Progenitor cell of endocrine pancreas (in vitro differentiated cells): ENCODE measurements around the gene CCL7. TPM values are rescaled to one million over a fixed set of nuclear protein-coding genes. Genes with fewer than 3 reads are reported as not detected.

Experiments used
- DNase-seq: peaks from one replicate; pipeline ENCODE4 v3.0.0; 2021; ENCODE audit warnings: low spot score; ENCODE audit not compliant: unreplicated experiment
- H3K27ac Mint-ChIP-seq: 2 replicates; pipeline ENCODE4 v1.8.0; 2021; ENCODE audit warnings: mild to moderate bottlenecking, moderate library complexity, mixed read lengths
- H3K27me3 Mint-ChIP-seq: 2 replicates; pipeline ENCODE4 v1.8.0; 2021; ENCODE audit warnings: mixed read lengths
- H3K36me3 Mint-ChIP-seq: 2 replicates; pipeline ENCODE4 v1.8.0; 2022; ENCODE audit warnings: mixed read lengths; ENCODE audit not compliant: insufficient read depth
- H3K4me1 Mint-ChIP-seq: 2 replicates; pipeline ENCODE4 v1.8.0; 2021; ENCODE audit warnings: low read depth, mixed read lengths
- H3K4me3 Mint-ChIP-seq: 2 replicates; pipeline ENCODE4 v1.8.0; 2021; ENCODE audit warnings: low read depth, mild to moderate bottlenecking, moderate library complexity, mixed read lengths
- H3K9me3 Mint-ChIP-seq: 2 replicates; pipeline ENCODE4 v1.8.0; 2021; ENCODE audit warnings: low read depth, mixed read lengths
- CTCF ChIP-seq: fragments of 200-600 bp; sonication (generic); IDR thresholded peaks from one replicate; pipeline ENCODE4 v1.5.0; 2021; ENCODE audit warnings: antibody characterized with exemption, mild to moderate bottlenecking; ENCODE audit not compliant: unreplicated experiment
- total RNA-seq: library from RNA; stranded (reverse); gene quantifications from 2 replicates; pipeline ENCODE4 v1.2.1, GENCODE V29; 2021

Gene CCL7
- total RNA-seq, 1 donor from 2014 or later = not detected

GRCh38 chr17:34305061-34305460, 35.0 kb downstream of the CCL7 start:
- no peak for DNase-seq
- no peaks in the 10 kb centered on the region for H3K9me3 Mint-ChIP-seq
- no peaks in the 10 kb centered on the region for H3K36me3 Mint-ChIP-seq
- H3K27ac Mint-ChIP-seq = no peak overlapping the region
- TF ChIP-seq CTCF = no peak
- H3K27me3 Mint-ChIP-seq = peaks cover 4% of the 10 kb centered on the region
- H3K4me1 Mint-ChIP-seq = no peaks in the 10 kb centered on the region
- H3K4me3 Mint-ChIP-seq = no peak overlapping the region

- TF ChIP-seq CTCF = no peak
- no peaks in the 10 kb centered on the region for H3K4me1 Mint-ChIP-seq
- H3K4me3 Mint-ChIP-seq = no peak overlapping the region
- H3K27ac Mint-ChIP-seq = no peak overlapping the region
- H3K36me3 Mint-ChIP-seq = no peaks in the 10 kb centered on the region
- no peaks in the 10 kb centered on the region for H3K9me3 Mint-ChIP-seq
- DNase-seq = no peak
- H3K27me3 Mint-ChIP-seq = peaks cover 4% of the 10 kb centered on the region
Measured at GRCh38 chr17:34305606-34306005, 35.6 kb downstream of the CCL7 start.

GRCh38 chr17:34306466-34306865, 36.4 kb downstream of the CCL7 start:
- no peak overlapping the region for H3K4me3 Mint-ChIP-seq
- DNase-seq = no peak
- no peak overlapping the region for H3K27ac Mint-ChIP-seq
- H3K9me3 Mint-ChIP-seq = no peaks in the 10 kb centered on the region
- peaks cover 4% of the 10 kb centered on the region for H3K27me3 Mint-ChIP-seq
- TF ChIP-seq CTCF = no peak
- no peaks in the 10 kb centered on the region for H3K4me1 Mint-ChIP-seq
- H3K36me3 Mint-ChIP-seq = no peaks in the 10 kb centered on the region

- Mint-ChIP-seq H3K36me3 (no peaks in the 10 kb centered on the region), H3K9me3 (no peaks in the 10 kb centered on the region), H3K27ac (no peak overlapping the region), H3K27me3 (peaks cover 4% of the 10 kb centered on the region), H3K4me3 (no peak overlapping the region), H3K4me1 (no peaks in the 10 kb centered on the region)
- no peak for TF ChIP-seq CTCF
- DNase-seq = no peak
Measured at GRCh38 chr17:34307110-34307509, 37.1 kb downstream of the CCL7 start.

- TF ChIP-seq CTCF = no peak
- Mint-ChIP-seq H3K4me1 (no peaks in the 10 kb centered on the region), H3K27me3 (peaks cover 4% of the 10 kb centered on the region), H3K4me3 (no peak overlapping the region), H3K36me3 (no peaks in the 10 kb centered on the region), H3K9me3 (no peaks in the 10 kb centered on the region), H3K27ac (no peak overlapping the region)
- DNase-seq = no peak
Measured at GRCh38 chr17:34308371-34308770, 38.4 kb downstream of the CCL7 start.
